G401.6 (cell line): ENCODE results near the gene KRT4.

Experiments
- FAIRE-seq: peaks from 2 replicates; lab custom pipeline; 2012; peaks lifted over from hg19 to GRCh38; lab: Jason Lieb, UNC

The KRT4 gene

DNA sequence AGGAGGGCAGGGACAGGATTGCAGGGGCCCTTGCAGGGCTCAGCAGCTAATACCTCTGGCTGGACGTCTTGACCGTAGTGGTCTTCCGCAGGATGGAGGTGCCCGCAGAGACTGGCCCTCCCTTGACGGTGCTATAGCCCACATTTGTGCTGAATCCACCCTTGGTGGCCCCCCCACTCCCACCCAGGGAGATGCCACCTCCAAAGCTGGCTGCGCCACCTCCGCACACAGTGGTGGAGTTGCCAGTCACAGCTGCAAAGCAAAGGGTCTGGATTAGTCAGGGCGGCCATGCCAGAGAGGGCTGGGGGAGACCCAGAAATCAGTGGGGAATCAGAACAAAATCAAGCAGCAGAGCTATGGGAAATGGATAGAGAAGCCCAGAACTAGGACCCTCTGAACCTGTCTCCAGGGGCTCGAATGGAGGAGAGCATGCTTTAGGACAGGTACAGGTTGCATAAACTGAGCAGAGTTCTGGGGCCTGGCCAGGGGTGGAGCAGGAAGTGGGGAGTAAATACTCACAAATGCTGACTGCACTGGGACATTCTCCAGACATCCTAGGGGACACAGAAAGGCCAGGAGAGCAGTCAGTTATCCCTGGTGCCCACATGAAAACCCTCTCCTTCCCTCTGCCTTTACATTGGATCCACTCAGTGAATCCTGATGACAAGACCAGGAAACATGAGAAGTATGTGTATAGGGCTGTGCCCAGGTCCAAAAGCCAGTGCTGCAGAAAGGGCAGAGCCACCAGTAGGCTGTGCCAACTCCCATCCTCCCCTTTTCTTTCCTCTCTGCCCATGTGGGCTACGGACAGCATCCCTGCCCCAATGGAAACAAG, 8.1 kb upstream of the KRT4 start:
- no peak for FAIRE-seq

- no peak for FAIRE-seq
Measured at GRCh38 chr12:52821071-52821730, 7.3 kb upstream of the KRT4 start.

- FAIRE-seq, result no peak
Measured at GRCh38 chr12:52820521-52820920, 6.6 kb upstream of the KRT4 start.

GRCh38 chr12:52819731-52820510, 6.0 kb upstream of the KRT4 start:
- FAIRE-seq, result no peak

- no peak for FAIRE-seq
Measured at GRCh38 chr12:52818887-52819420, 5.0 kb upstream of the KRT4 start.

- no peak for FAIRE-seq
Measured at GRCh38 chr12:52818388-52818787, 4.5 kb upstream of the KRT4 start.

DNA sequence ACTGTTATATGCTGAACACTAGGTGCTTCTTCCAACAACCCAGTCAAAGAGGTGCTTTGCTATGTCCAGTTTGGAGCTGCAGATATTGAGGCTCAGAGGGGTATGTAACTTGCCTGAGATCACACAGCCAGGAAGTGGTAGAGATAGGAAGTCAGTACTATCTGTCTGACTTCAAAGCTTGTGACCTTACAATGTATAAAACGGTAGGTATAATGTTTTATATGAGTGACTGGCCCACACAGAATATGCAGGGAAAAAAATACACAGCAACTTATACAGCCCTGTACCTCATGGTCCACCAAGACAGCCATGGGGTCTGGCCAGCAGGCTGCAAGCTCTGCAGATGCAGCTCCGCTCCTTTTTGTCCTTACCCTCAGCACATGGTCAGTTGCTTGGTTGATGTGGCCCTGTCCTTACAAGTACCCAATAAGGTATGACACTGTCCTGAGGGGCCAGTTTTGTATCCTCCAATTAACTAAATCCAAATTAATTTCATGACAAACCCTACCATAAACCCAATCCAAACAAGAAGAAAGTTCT, 3.9 kb upstream of the KRT4 start:
- no peak for FAIRE-seq

GRCh38 chr12:52817003-52817698, 3.2 kb upstream of the KRT4 start:
- no peak for FAIRE-seq

- FAIRE-seq, result no peak
Measured at GRCh38 chr12:52815676-52816588, 2.0 kb upstream of the KRT4 start.

- FAIRE-seq, result no peak
Measured at GRCh38 chr12:52815161-52815560, 1.2 kb upstream of the KRT4 start.

DNA sequence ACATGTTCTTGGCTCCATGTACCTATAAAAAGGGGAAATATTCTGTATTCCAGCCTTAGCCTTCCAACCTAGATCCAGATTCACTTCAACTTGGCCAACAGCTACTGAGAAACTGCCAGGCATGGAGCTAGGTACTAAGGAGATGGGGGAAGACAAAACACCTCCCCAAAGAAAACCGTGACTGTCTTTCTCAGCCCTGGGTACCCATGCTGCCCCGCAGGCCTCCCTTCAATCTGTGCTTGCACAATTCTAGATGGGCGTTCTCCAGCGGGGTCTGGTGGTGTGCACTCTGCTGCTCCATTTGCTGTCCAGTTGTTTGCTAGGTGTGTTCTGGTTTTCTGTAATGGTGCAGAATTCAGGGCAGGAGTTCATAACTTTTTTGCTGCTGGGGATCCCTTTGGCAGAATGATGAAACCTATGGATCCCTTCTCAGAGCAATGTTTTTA, 817 bp upstream of the KRT4 start:
- FAIRE-seq, result no peak

GRCh38 chr12:52813203-52813819, 605 bp downstream of the KRT4 start:
- FAIRE-seq, result no peak

DNA sequence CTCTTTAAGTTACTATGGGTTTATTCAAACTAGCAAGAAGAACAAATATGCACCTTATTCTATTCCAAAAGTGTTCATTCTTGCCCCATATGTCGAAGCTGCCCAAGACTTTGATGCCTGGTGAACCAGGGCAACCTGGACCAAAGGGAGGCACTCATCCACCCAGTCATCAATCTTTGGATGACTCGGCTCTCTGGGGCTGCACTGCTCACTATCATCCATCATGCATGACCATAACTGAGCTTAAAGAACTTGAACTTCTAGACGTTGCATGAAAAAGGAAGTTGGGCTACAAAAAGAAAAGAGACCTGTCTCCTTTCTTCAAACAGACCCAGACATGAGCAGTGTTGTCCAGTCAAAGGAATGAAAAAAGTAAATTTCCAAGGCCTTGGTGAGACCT, 1.2 kb downstream of the KRT4 start:
- FAIRE-seq, result no peak

GRCh38 chr12:52812073-52812400, 1.9 kb downstream of the KRT4 start:
- FAIRE-seq, result no peak

DNA sequence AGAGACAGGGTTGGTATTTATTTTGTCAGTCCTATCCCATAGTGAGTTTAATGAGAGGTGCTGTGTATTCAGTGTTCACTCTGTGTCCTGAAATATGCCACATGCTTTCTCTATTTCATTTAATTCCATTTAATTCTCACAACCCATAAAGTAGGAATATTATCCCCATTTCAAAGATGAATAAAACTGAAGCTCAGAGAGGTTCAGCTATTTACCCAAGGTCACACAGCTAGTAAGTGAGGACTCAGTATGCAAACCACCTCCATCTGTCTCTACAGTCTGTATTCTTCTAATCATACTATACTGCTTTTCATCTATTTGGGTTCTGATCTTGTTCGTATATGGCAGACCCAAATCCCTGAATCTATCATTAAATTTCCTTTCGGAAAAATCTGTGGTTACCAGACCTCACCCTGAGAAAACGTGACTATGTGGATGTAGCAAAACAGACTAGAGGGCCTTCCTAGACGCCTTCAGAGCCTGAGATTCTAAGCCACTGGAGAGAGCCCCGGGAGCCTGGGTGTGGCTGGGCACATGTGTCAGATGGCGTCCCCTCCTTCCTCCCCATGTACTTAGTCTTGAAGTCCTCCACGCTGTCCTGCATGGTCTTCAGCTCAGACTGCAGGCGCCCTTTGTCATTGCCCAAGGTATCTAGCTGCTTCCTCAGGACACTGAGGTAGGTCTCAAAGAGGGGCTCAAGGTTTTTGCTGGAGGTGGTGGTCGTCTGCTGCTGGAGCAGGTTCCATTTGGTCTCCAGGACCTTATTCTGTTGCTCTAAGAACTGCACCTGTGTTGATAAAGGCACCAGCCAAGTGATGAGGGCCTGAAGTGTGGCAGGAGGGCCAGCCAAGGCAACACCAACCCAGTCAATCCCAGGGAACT, 2.5 kb downstream of the KRT4 start:
- FAIRE-seq, result no peak

DNA sequence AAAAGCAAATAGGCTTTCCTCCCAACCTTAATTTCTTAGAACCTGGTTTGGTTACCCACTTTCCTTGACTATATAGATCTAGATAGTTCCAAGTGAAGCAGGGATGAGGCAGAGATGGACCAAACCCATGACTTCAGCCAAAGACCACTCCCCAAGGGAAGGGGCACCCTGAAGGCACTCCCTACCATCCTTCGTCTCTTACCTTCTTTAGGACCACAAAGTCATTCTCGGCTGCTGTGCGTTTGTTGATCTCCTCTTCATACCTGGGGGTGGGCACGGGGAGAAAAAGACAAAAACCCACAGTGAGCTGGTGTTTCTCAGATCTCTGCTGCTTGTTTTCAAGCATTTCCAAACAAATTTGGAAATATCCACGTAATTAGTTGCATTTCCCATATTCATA, 3.4 kb downstream of the KRT4 start:
- no peak for FAIRE-seq

- no peak for FAIRE-seq
Measured at GRCh38 chr12:52809166-52809565, 4.8 kb downstream of the KRT4 start.

DNA sequence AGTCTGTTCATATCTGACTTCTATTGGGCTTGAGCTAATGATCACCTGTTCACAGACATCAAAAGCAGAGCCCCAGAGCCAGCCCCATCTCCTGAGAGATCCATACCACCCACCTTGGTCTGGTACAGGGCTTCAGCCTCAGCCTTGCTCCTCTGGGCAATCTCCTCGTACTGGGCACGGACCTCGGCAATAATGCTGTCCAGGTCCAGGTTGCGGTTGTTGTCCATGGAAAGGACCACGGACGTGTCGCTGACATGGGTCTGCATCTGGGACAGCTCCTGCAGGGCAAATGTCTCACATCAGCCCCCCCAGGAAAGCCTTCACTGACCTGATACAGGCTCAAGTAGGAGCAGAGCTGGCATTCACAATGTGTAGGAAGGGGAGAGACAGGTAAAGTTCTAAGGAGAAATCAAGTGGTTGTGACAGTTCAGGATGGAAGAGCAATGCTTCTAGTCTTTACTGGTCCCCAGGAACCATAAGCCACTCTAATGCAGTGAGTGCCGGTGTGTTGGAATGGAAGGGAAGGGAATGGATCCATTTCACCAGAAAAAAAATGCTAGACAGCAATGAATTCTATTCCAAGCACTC, 5.2 kb downstream of the KRT4 start:
- FAIRE-seq, result no peak
